ENCODE results near the gene DNM1.

The DNM1 gene

GRCh38 chr9:128211981-128212281 lies 8.8 kb downstream of the DNM1 start:
- Histone ChIP-seq H3K9me3 (ENCODE audit: control insufficient read depth, low read length) (no peaks in the 10 kb centered on the region), H3K27me3 (ENCODE audit: control insufficient read depth, insufficient read depth, low read length) (no peaks in the 10 kb centered on the region), H3K4me1 (ENCODE audit: control insufficient read depth, insufficient read depth, low read length) (peaks cover 19% of the 10 kb centered on the region), H3K9ac (ENCODE audit: low read length) (no peak overlapping the region), H3K36me3 (ENCODE audit: control insufficient read depth, insufficient read depth, low read length) (no peaks in the 10 kb centered on the region), H3K4me3 (ENCODE audit: low read length) (no peak overlapping the region)

GRCh38 chr9:128213746-128214497 lies 10.7 kb downstream of the DNM1 start:
- Histone ChIP-seq H3K27me3 (ENCODE audit: control insufficient read depth, insufficient read depth, low read length) (no peaks in the 10 kb centered on the region), H3K4me3 (ENCODE audit: low read length) (no peak overlapping the region), H3K9ac (ENCODE audit: low read length) (no peak overlapping the region), H3K4me1 (ENCODE audit: control insufficient read depth, insufficient read depth, low read length) (peaks cover 27% of the 10 kb centered on the region), H3K9me3 (ENCODE audit: control insufficient read depth, low read length) (no peaks in the 10 kb centered on the region), H3K36me3 (ENCODE audit: control insufficient read depth, insufficient read depth, low read length) (no peaks in the 10 kb centered on the region)

GRCh38 chr9:128214571-128215490 lies 11.7 kb downstream of the DNM1 start:
- H3K9me3 ChIP-seq (ENCODE audit: control insufficient read depth, low read length), result no peaks in the 10 kb centered on the region
- H3K27me3 ChIP-seq (ENCODE audit: control insufficient read depth, insufficient read depth, low read length), result no peaks in the 10 kb centered on the region
- no peaks in the 10 kb centered on the region for H3K36me3 ChIP-seq (ENCODE audit: control insufficient read depth, insufficient read depth, low read length)
- no peak overlapping the region for H3K9ac ChIP-seq (ENCODE audit: low read length)
- no peak overlapping the region for H3K4me3 ChIP-seq (ENCODE audit: low read length)
- H3K4me1 ChIP-seq (ENCODE audit: control insufficient read depth, insufficient read depth, low read length), result peaks cover 27% of the 10 kb centered on the region

GRCh38 chr9:128215491-128216409 lies 12.6 kb downstream of the DNM1 start:
- Histone ChIP-seq H3K9me3 (ENCODE audit: control insufficient read depth, low read length) (no peaks in the 10 kb centered on the region), H3K4me3 (ENCODE audit: low read length) (no peak overlapping the region), H3K4me1 (ENCODE audit: control insufficient read depth, insufficient read depth, low read length) (peaks cover 27% of the 10 kb centered on the region), H3K27me3 (ENCODE audit: control insufficient read depth, insufficient read depth, low read length) (no peaks in the 10 kb centered on the region), H3K36me3 (ENCODE audit: control insufficient read depth, insufficient read depth, low read length) (no peaks in the 10 kb centered on the region), H3K9ac (ENCODE audit: low read length) (no peak overlapping the region)

- Histone ChIP-seq H3K27me3 (ENCODE audit: control insufficient read depth, insufficient read depth, low read length) (no peaks in the 10 kb centered on the region), H3K4me3 (ENCODE audit: low read length) (no peak overlapping the region), H3K9me3 (ENCODE audit: control insufficient read depth, low read length) (no peaks in the 10 kb centered on the region), H3K36me3 (ENCODE audit: control insufficient read depth, insufficient read depth, low read length) (no peaks in the 10 kb centered on the region), H3K4me1 (ENCODE audit: control insufficient read depth, insufficient read depth, low read length) (peaks cover 15% of the 10 kb centered on the region), H3K9ac (ENCODE audit: low read length) (no peak overlapping the region)
Observed at GRCh38 chr9:128216781-128217553, 13.8 kb downstream of the DNM1 start.

- Histone ChIP-seq H3K4me3 (ENCODE audit: low read length) (no peak overlapping the region), H3K9ac (ENCODE audit: low read length) (peak overlapping the region; percentile 15), H3K4me1 (ENCODE audit: control insufficient read depth, insufficient read depth, low read length) (peaks cover 8% of the 10 kb centered on the region), H3K27me3 (ENCODE audit: control insufficient read depth, insufficient read depth, low read length) (no peaks in the 10 kb centered on the region), H3K36me3 (ENCODE audit: control insufficient read depth, insufficient read depth, low read length) (no peaks in the 10 kb centered on the region), H3K9me3 (ENCODE audit: control insufficient read depth, low read length) (no peaks in the 10 kb centered on the region)
Observed at GRCh38 chr9:128218172-128218517, 15.0 kb downstream of the DNM1 start.

- Histone ChIP-seq H3K4me1 (ENCODE audit: control insufficient read depth, insufficient read depth, low read length) (peaks cover 8% of the 10 kb centered on the region), H3K4me3 (ENCODE audit: low read length) (no peak overlapping the region), H3K27me3 (ENCODE audit: control insufficient read depth, insufficient read depth, low read length) (no peaks in the 10 kb centered on the region), H3K9ac (ENCODE audit: low read length) (peak overlapping the region; percentile 15), H3K36me3 (ENCODE audit: control insufficient read depth, insufficient read depth, low read length) (no peaks in the 10 kb centered on the region), H3K9me3 (ENCODE audit: control insufficient read depth, low read length) (no peaks in the 10 kb centered on the region)
Observed at GRCh38 chr9:128218518-128219389, 15.6 kb downstream of the DNM1 start.

GRCh38 chr9:128219831-128220230 lies 16.7 kb downstream of the DNM1 start:
- no peak overlapping the region for H3K4me3 ChIP-seq (ENCODE audit: low read length)
- H3K9ac ChIP-seq (ENCODE audit: low read length), result no peak overlapping the region
- peaks cover under 1% of the 10 kb centered on the region for H3K27me3 ChIP-seq (ENCODE audit: control insufficient read depth, insufficient read depth, low read length)
- H3K4me1 ChIP-seq (ENCODE audit: control insufficient read depth, insufficient read depth, low read length), result peaks cover 8% of the 10 kb centered on the region
- H3K9me3 ChIP-seq (ENCODE audit: control insufficient read depth, low read length), result no peaks in the 10 kb centered on the region
- no peaks in the 10 kb centered on the region for H3K36me3 ChIP-seq (ENCODE audit: control insufficient read depth, insufficient read depth, low read length)

GRCh38 chr9:128222026-128222425 lies 18.8 kb downstream of the DNM1 start:
- H3K4me1 ChIP-seq (ENCODE audit: control insufficient read depth, insufficient read depth, low read length), result peaks cover 8% of the 10 kb centered on the region
- no peaks in the 10 kb centered on the region for H3K9me3 ChIP-seq (ENCODE audit: control insufficient read depth, low read length)
- H3K9ac ChIP-seq (ENCODE audit: low read length), result no peak overlapping the region
- H3K4me3 ChIP-seq (ENCODE audit: low read length), result no peak overlapping the region
- H3K36me3 ChIP-seq (ENCODE audit: control insufficient read depth, insufficient read depth, low read length), result no peaks in the 10 kb centered on the region
- H3K27me3 ChIP-seq (ENCODE audit: control insufficient read depth, insufficient read depth, low read length), result peaks cover 6% of the 10 kb centered on the region

GRCh38 chr9:128222880-128223670 lies 19.9 kb downstream of the DNM1 start:
- Histone ChIP-seq H3K36me3 (ENCODE audit: control insufficient read depth, insufficient read depth, low read length) (no peaks in the 10 kb centered on the region), H3K4me3 (ENCODE audit: low read length) (no peak overlapping the region), H3K4me1 (ENCODE audit: control insufficient read depth, insufficient read depth, low read length) (peaks cover 6% of the 10 kb centered on the region), H3K9ac (ENCODE audit: low read length) (no peak overlapping the region), H3K27me3 (ENCODE audit: control insufficient read depth, insufficient read depth, low read length) (peaks cover 6% of the 10 kb centered on the region), H3K9me3 (ENCODE audit: control insufficient read depth, low read length) (no peaks in the 10 kb centered on the region)

Data from mucosa of stomach (tissue), 1 donor.